ENCODE data around the gene POLN. TPM values are rescaled to one million over a fixed set of nuclear protein-coding genes. Genes with fewer than 3 reads are reported as not detected.

POLN gene
- total and polyA plus RNA-seq, 2 experiments from 2014 or later: 1.7 to 2.0 TPM

- Histone ChIP-seq H3K27ac (no peak overlapping the region), H3K9me2 (replicated peaks; ENCODE audit: insufficient read depth) (no peaks in the 10 kb centered on the region), H4K20me1 (ENCODE audit: insufficient read depth, poor library complexity, severe bottlenecking) (peaks cover 72% of the 10 kb centered on the region), H3K36me3 (replicated peaks; ENCODE audit: insufficient read depth, low read depth) (no peaks in the 10 kb centered on the region), H2AFZ (no peak overlapping the region), H3K27me3 (no peaks in the 10 kb centered on the region), H3K9me3 (ENCODE audit: low read depth) (no peaks in the 10 kb centered on the region), H3K79me2 (peaks cover 58% of the 10 kb centered on the region), H3K4me2 (peak overlapping the region; percentile 97), H3K4me3 (no peak overlapping the region), H3K4me1 (ENCODE audit: insufficient read depth) (peaks cover 19% of the 10 kb centered on the region)
- TF ChIP-seq CTCF (IDR thresholded peaks at IDR 0.05; ENCODE audit: poor library complexity) (no peak), EZH2phosphoT487 (IDR thresholded peaks at IDR 0.05; ENCODE audit: low read depth, severe bottlenecking, unreplicated experiment) (no peak), EZH2 (IDR thresholded peaks at IDR 0.05; ENCODE audit: borderline replicate concordance) (no peak)
- WGBS (ENCODE audit: low lambda C conversion rate, missing lambda C conversion rate): 87% methylated on average over 13 of the region's 13 CpGs
- DNase-seq (ENCODE audit: low spot score): no peak
These were observed 17.2 kb upstream of the POLN start for GRCh38 chr4:2259036-2259540.

- H3K9me2 ChIP-seq (replicated peaks; ENCODE audit: insufficient read depth): no peaks in the 10 kb centered on the region
- H3K4me3 ChIP-seq: no peak overlapping the region
- no peak for DNase-seq (ENCODE audit: low spot score)
- no peaks in the 10 kb centered on the region for H3K36me3 ChIP-seq (replicated peaks; ENCODE audit: insufficient read depth, low read depth)
- peaks cover 79% of the 10 kb centered on the region for H4K20me1 ChIP-seq (ENCODE audit: insufficient read depth, poor library complexity, severe bottlenecking)
- H3K4me2 ChIP-seq: peak overlapping the region; percentile 97
- no peak overlapping the region for H2AFZ ChIP-seq
- no peaks in the 10 kb centered on the region for H3K27me3 ChIP-seq
- 91% methylated on average over 16 of the region's 18 CpGs for WGBS (ENCODE audit: low lambda C conversion rate, missing lambda C conversion rate)
- no peaks in the 10 kb centered on the region for H3K9me3 ChIP-seq (ENCODE audit: low read depth)
- H3K79me2 ChIP-seq: peaks cover 61% of the 10 kb centered on the region
- no peak for TF ChIP-seq EZH2 (IDR thresholded peaks at IDR 0.05; ENCODE audit: borderline replicate concordance)
- no peak for TF ChIP-seq CTCF (IDR thresholded peaks at IDR 0.05; ENCODE audit: poor library complexity)
- no peak for TF ChIP-seq EZH2phosphoT487 (IDR thresholded peaks at IDR 0.05; ENCODE audit: low read depth, severe bottlenecking, unreplicated experiment)
- no peak overlapping the region for H3K27ac ChIP-seq
- peaks cover 19% of the 10 kb centered on the region for H3K4me1 ChIP-seq (ENCODE audit: insufficient read depth)
These were observed 16.4 kb upstream of the POLN start for GRCh38 chr4:2258091-2259035.

GRCh38 chr4:2257361-2258081 lies 15.6 kb upstream of the POLN start:
- H3K79me2 ChIP-seq: peaks cover 61% of the 10 kb centered on the region
- no peak for DNase-seq (ENCODE audit: low spot score)
- H3K4me1 ChIP-seq (ENCODE audit: insufficient read depth): peaks cover 19% of the 10 kb centered on the region
- no peak overlapping the region for H3K4me3 ChIP-seq
- 92% methylated on average over 14 of the region's 14 CpGs for WGBS (ENCODE audit: low lambda C conversion rate, missing lambda C conversion rate)
- H3K27ac ChIP-seq: no peak overlapping the region
- no peak overlapping the region for H2AFZ ChIP-seq
- TF ChIP-seq EZH2 (IDR thresholded peaks at IDR 0.05; ENCODE audit: borderline replicate concordance) (no peak), EZH2phosphoT487 (IDR thresholded peaks at IDR 0.05; ENCODE audit: low read depth, severe bottlenecking, unreplicated experiment) (no peak), CTCF (IDR thresholded peaks at IDR 0.05; ENCODE audit: poor library complexity) (no peak)
- H3K9me2 ChIP-seq (replicated peaks; ENCODE audit: insufficient read depth): no peaks in the 10 kb centered on the region
- no peaks in the 10 kb centered on the region for H3K9me3 ChIP-seq (ENCODE audit: low read depth)
- peaks cover 87% of the 10 kb centered on the region for H4K20me1 ChIP-seq (ENCODE audit: insufficient read depth, poor library complexity, severe bottlenecking)
- H3K36me3 ChIP-seq (replicated peaks; ENCODE audit: insufficient read depth, low read depth): no peaks in the 10 kb centered on the region
- no peak overlapping the region for H3K4me2 ChIP-seq
- no peaks in the 10 kb centered on the region for H3K27me3 ChIP-seq
